K562 treated with DMSO at 1 percent for 12 hours (cell line): ENCODE measurements around the gene FUT3. TPM values are rescaled to one million over a fixed set of nuclear protein-coding genes. Genes with fewer than 3 reads are reported as not detected.

Experiments used
- total RNA-seq: library from RNA; unstranded; fragments of 300-600 nt; gene quantifications from 2 replicates; pipeline ENCODE4 v1.2.3, GENCODE V29; 2022; ENCODE audit not compliant: insufficient read depth

FUT3 gene
- total RNA-seq = 1.5 TPM in 1 of 2 replicates, not detected in the other

GRCh38 chr19:5851302-5851701 is at the start of gene FUT3:
TSS of gene FUT3 (minus strand) at chr19:5851449.

GRCh38 chr19:5839065-5840017 is 11.9 kb downstream of the FUT3 start, which contains the start of gene FUT6:
TSS of gene FUT6 (minus strand) at chr19:5839702. CDS start at chr19:5832567, 7,135 bp downstream.

GRCh38 chr19:5804516-5805461 is 46.5 kb downstream of the FUT3 start, which contains the start of gene NRTN:
TSS of gene NRTN (plus strand) at chr19:5805067. CDS start at chr19:5824166, 19,099 bp downstream.

Other genes with a start within 250 kb of the FUT3 start
- gene SAFB2, start 228.7 kb downstream of the FUT3 start, total RNA-seq = 55.5 and 58.7 TPM in 2 replicates
- gene SAFB, start 228.4 kb downstream of the FUT3 start, total RNA-seq = 93.0 and 118 TPM in 2 replicates
- gene MICOS13, start 170.9 kb downstream of the FUT3 start, total RNA-seq = 29.6 and 55.9 TPM in 2 replicates
- gene HSD11B1L, start 170.4 kb downstream of the FUT3 start, total RNA-seq = 11.2 and 13.8 TPM in 2 replicates
- 1,237 and 1,942 TPM in 2 replicates for gene RPL36, start 161.2 kb downstream of the FUT3 start, total RNA-seq
- 190 and 205 TPM in 2 replicates for gene LONP1, start 131.3 kb downstream of the FUT3 start, total RNA-seq
- gene CATSPERD, start 130.8 kb downstream of the FUT3 start, total RNA-seq = not detected in 2 replicates
- 2.0 and 3.4 TPM in 2 replicates for gene PRR22, start 66.7 kb downstream of the FUT3 start, total RNA-seq
- 36.3 and 46.8 TPM in 2 replicates for gene DUS3L, start 60.3 kb downstream of the FUT3 start, total RNA-seq
- gene NRTN, start 46.4 kb downstream of the FUT3 start, total RNA-seq = 24.5 and 33.8 TPM in 2 replicates
- gene FUT6, start 11.7 kb downstream of the FUT3 start, total RNA-seq = not detected in 2 replicates
- gene FUT5, start 19.1 kb upstream of the FUT3 start, total RNA-seq = not detected in 2 replicates
- gene NDUFA11, start 52.3 kb upstream of the FUT3 start, total RNA-seq = 494 and 896 TPM in 2 replicates
- gene VMAC, start 53.4 kb upstream of the FUT3 start, total RNA-seq = 0.60 and 4.2 TPM in 2 replicates
- gene CAPS, start 62.8 kb upstream of the FUT3 start, total RNA-seq = 5.2 and 7.9 TPM in 2 replicates
- 54.6 and 80.5 TPM in 2 replicates for gene RANBP3, start 126.7 kb upstream of the FUT3 start, total RNA-seq